Activated T-cell treated with anti-CD3 and anti-CD28 coated beads, Interleukin-2, amount 50 U/mL, for 72 hours (primary cell): ENCODE results near the gene PRR18. TPM values are rescaled to one million over a fixed set of nuclear protein-coding genes. Genes with fewer than 3 reads are reported as not detected.

ENCODE experiments used
- total RNA-seq, 2 donors: library from RNA; stranded (reverse); gene quantifications; one replicate each; pipeline ENCODE4 v1.2.3, GENCODE V29; 2022

PRR18 gene
- total RNA-seq, 2 donors from 2014 or later = 0.07 TPM; not detected in 1

Other genes starting within 250 kb of the PRR18 start
- gene TBXT, start 140.5 kb downstream of the PRR18 start, total RNA-seq = not detected
- 10 to 100 TPM; 39.4 to 44.4 TPM for gene SFT2D1, start 34.2 kb upstream of the PRR18 start, total RNA-seq
- gene MPC1, start 74.5 kb upstream of the PRR18 start, total RNA-seq = 10 to 100 TPM; 23.6 to 26.8 TPM